GM12875 (cell line): Measurements from ENCODE around the gene KRT6A.

Source experiments
- H3K4me3 ChIP-seq: one replicate; pipeline ENCODE4 v1.5.1; 2011; ENCODE audit warnings: low read depth, low read length, control low read depth
- TF ChIP-seq, protein P1 (sequence below): IDR thresholded peaks from 2 replicates; pipeline ENCODE4 v1.5.1; 2011; ENCODE audit warnings: low read depth, mild to moderate bottlenecking, control low read depth, inconsistent platforms, low read length, moderate library complexity, borderline replicate concordance; ENCODE audit not compliant: insufficient read depth

KRT6A gene

DNA sequence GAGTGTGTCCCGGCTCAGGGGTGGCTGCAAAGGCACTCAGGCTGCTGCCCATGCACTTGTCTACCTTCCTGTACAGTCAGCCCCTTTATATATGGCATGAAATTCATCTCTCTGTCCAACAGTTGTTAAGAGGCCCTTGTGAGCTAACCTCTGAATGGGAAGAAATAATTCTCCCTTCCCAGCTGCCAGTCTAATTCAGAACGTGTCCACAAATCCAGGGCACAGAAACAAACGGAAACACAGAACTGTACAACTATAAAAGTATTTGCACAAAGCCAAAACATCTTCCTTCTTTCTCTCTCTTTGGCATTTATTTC, 26.3 kb upstream of the KRT6A start:
- H3K4me3 ChIP-seq, result no peak overlapping the region
- TF ChIP-seq, protein P1, sequence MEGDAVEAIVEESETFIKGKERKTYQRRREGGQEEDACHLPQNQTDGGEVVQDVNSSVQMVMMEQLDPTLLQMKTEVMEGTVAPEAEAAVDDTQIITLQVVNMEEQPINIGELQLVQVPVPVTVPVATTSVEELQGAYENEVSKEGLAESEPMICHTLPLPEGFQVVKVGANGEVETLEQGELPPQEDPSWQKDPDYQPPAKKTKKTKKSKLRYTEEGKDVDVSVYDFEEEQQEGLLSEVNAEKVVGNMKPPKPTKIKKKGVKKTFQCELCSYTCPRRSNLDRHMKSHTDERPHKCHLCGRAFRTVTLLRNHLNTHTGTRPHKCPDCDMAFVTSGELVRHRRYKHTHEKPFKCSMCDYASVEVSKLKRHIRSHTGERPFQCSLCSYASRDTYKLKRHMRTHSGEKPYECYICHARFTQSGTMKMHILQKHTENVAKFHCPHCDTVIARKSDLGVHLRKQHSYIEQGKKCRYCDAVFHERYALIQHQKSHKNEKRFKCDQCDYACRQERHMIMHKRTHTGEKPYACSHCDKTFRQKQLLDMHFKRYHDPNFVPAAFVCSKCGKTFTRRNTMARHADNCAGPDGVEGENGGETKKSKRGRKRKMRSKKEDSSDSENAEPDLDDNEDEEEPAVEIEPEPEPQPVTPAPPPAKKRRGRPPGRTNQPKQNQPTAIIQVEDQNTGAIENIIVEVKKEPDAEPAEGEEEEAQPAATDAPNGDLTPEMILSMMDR, result no peak

DNA sequence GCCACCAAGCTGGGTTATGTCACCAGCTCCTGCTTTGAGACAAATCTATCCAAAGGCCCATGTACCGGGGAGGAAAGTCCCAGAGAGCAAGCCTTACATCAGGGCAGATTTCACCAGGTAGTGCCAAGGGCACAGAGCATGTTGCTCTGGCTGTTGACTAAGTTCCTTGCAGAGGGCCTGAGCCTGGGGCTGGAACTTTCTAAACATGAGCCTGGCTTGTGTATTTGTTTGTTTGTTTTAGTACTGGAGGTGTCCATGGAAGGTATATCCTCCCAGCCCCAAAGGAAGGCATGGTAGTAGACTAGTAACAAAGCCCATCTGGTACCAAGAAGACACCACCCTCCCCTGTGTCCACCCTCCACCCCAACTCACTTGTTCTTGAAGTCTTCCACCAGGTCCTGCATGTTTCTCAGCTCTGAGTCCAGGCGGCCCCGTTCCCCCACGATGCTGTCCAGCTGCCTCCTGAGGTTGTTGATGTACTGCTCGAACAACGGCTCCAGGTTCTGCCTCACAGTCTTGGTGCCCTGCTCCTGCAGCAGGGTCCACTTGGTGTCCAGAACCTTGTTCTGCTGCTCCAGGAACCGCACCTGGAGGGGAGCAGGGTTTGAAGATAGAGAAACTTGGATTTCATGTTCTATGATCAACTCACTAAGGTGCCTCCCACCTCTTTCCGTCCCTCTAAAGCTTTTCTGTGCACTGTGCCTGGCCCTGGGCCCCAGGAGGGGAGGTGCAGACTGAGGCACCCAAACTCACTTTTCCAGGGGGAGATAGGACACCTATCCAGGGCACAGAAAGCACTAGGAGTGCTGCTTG, 25.7 kb upstream of the KRT6A start:
- H3K4me3 ChIP-seq, result no peak overlapping the region
- TF ChIP-seq, protein P1, result no peak

DNA sequence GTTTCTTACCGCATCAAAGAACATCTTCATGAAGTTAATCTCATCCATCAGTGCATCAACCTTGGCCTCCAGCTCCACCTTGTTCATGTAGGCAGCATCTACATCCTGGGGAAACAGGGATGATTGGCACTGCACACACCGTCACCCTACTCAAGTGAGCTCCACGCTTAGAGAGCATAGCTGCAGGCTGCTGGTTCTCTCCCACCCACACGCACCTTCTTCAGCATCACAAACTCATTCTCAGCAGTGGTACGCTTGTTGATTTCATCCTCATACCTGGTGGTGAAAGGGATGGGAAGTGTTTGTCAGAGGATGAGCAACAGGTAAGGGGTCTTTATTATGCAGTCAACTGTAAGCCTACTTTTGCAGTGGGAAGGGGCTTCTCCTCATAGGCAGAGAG, 24.8 kb upstream of the KRT6A start:
- TF ChIP-seq, protein P1, result no peak

GRCh38 chr12:52517005-52517835, 24.2 kb upstream of the KRT6A start:
- no peak overlapping the region for H3K4me3 ChIP-seq
- TF ChIP-seq, protein P1, result no peak

More for the DNA sequence above, 24.8 kb upstream of the KRT6A start:
- no peak overlapping the region for H3K4me3 ChIP-seq

- H3K4me3 ChIP-seq, result no peak overlapping the region
- TF ChIP-seq, protein P1, result no peak
Observed at GRCh38 chr12:52515927-52516831, 23.1 kb upstream of the KRT6A start.

DNA sequence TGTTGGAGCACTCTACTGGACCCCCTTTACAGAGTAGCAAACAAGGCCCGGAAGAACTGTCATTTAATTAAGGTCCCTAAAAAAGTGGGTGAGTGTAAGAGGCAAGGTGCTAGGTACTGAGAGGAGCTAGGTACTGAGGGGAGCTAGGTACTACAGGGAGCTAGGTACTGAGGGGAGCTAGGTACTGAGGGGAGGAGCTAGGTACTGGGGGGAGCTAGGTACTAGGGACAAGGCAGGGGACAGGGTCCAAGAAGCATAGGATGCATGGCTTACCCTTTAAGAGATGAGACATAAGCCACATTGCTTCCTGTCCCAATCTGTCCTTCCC, 22.2 kb upstream of the KRT6A start:
- TF ChIP-seq, protein P1, result no peak
- no peak overlapping the region for H3K4me3 ChIP-seq
